NCI-H1105 (cell line): ENCODE data around the gene GSK3A.

Experiments used
- DNase-seq: peaks from one replicate; lab custom pipeline; 2025; lab: John Stamatoyannopoulos, UW

GSK3A gene

GRCh38 chr19:42248270-42249148, 6.1 kb upstream of the GSK3A start:
- DNase-seq, result no peak

- DNase-seq, result no peak
These were observed 5.3 kb upstream of the GSK3A start for GRCh38 chr19:42247640-42248199.

- DNase-seq, result no peak
These were observed 4.7 kb upstream of the GSK3A start for GRCh38 chr19:42246922-42247639.

- no peak for DNase-seq
These were observed 3.9 kb upstream of the GSK3A start for GRCh38 chr19:42246143-42246921.

GRCh38 chr19:42245231-42245630, 2.8 kb upstream of the GSK3A start:
- no peak for DNase-seq

GRCh38 chr19:42244347-42245220, 2.2 kb upstream of the GSK3A start:
- DNase-seq, result peak; percentile 93

- no peak for DNase-seq
These were observed 312 bp downstream of the GSK3A start for GRCh38 chr19:42242069-42242511.

- DNase-seq, result no peak
These were observed 1.1 kb downstream of the GSK3A start for GRCh38 chr19:42241279-42241678.

- no peak for DNase-seq
These were observed 2.7 kb downstream of the GSK3A start for GRCh38 chr19:42239544-42240220.

GRCh38 chr19:42235181-42235580, 7.2 kb downstream of the GSK3A start:
- DNase-seq, result no peak

- no peak for DNase-seq
These were observed 8.0 kb downstream of the GSK3A start for GRCh38 chr19:42234364-42234763.

- DNase-seq, result no peak
These were observed 8.6 kb downstream of the GSK3A start for GRCh38 chr19:42233678-42234292.

- DNase-seq, result no peak
These were observed 9.3 kb downstream of the GSK3A start for GRCh38 chr19:42233106-42233505.

- no peak for DNase-seq
These were observed 10.0 kb downstream of the GSK3A start for GRCh38 chr19:42232435-42232834.

GRCh38 chr19:42230571-42230970, 11.8 kb downstream of the GSK3A start:
- no peak for DNase-seq

- DNase-seq, result no peak
These were observed 12.5 kb downstream of the GSK3A start for GRCh38 chr19:42229855-42230351.

GRCh38 chr19:42229301-42229854, 13.0 kb downstream of the GSK3A start:
- DNase-seq, result no peak

- no peak for DNase-seq
These were observed 13.8 kb downstream of the GSK3A start for GRCh38 chr19:42228641-42229040.

- DNase-seq, result no peak
These were observed 15.5 kb downstream of the GSK3A start for GRCh38 chr19:42226886-42227285.
